Chondrocyte (in vitro differentiated cells): ENCODE results near the gene NOMO2. TPM values are rescaled to one million over a fixed set of nuclear protein-coding genes. Genes with fewer than 3 reads are reported as not detected.
"Not testable (repeated sequence)": the region's sequence is repeated elsewhere in the genome, so short reads cannot be mapped to it uniquely, and the experiment has no call there.

Experiments used
- DNase-seq: peaks from one replicate; pipeline ENCODE4 v3.0.0; 2021; ENCODE audit warnings: mixed read lengths, low spot score
- H3K27ac Mint-ChIP-seq: one replicate; pipeline ENCODE4 v1.8.0; 2021; ENCODE audit warnings: mild to moderate bottlenecking, moderate library complexity, mixed read lengths; ENCODE audit not compliant: unreplicated experiment
- H3K27me3 Mint-ChIP-seq: 2 replicates; pipeline ENCODE4 v1.8.0; 2021; ENCODE audit warnings: low read depth, mixed read lengths
- H3K36me3 Mint-ChIP-seq: 2 replicates; pipeline ENCODE4 v1.8.0; 2021; ENCODE audit warnings: low read depth, mixed read lengths
- H3K4me1 Mint-ChIP-seq: 2 replicates; pipeline ENCODE4 v1.8.0; 2021; ENCODE audit warnings: low read depth, mild to moderate bottlenecking, mixed read lengths
- H3K4me3 Mint-ChIP-seq: one replicate; pipeline ENCODE4 v1.8.0; 2021; ENCODE audit warnings: mild to moderate bottlenecking, moderate library complexity, mixed read lengths; ENCODE audit not compliant: unreplicated experiment
- H3K9me3 Mint-ChIP-seq: 2 replicates; pipeline ENCODE4 v1.8.0; 2021; ENCODE audit warnings: low read depth, mixed read lengths
- total RNA-seq: library from RNA; stranded (reverse); gene quantifications from 3 replicates; pipeline ENCODE4 v1.2.1, GENCODE V29; 2021
- TF ChIP-seq, protein P1 (sequence below): fragments of 200-600 bp; sonication (generic); IDR thresholded peaks from 2 replicates; pipeline ENCODE4 v1.5.0; 2021; ENCODE audit warnings: antibody characterized with exemption, mild to moderate bottlenecking, moderate library complexity

The NOMO2 gene
- total RNA-seq, 1 donor from 2014 or later, result 182 TPM

DNA sequence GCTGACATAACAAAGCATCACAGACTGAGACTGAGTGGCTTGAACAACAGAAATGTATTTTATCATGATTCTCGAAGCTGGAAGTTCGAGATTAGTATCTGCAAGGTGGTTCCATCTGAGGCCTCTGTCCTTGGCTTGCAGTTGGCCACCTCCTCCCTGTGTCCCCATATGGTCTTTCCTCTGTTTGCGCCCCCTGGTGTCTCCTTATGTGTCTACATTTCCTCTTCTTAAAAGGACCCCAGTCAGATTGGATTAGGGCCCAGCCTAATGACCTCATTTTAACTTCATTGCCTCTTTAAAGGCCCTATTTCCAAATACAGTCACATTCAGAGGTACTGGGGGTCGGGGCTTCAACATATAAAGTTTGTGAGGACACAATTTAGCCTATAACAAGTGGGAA lies 30.0 kb upstream of the NOMO2 start:
- H3K4me3 Mint-ChIP-seq, H3K36me3 Mint-ChIP-seq, DNase-seq, H3K4me1 Mint-ChIP-seq, H3K27ac Mint-ChIP-seq, H3K27me3 Mint-ChIP-seq, H3K9me3 Mint-ChIP-seq: not testable (repeated sequence)
- TF ChIP-seq, protein P1, sequence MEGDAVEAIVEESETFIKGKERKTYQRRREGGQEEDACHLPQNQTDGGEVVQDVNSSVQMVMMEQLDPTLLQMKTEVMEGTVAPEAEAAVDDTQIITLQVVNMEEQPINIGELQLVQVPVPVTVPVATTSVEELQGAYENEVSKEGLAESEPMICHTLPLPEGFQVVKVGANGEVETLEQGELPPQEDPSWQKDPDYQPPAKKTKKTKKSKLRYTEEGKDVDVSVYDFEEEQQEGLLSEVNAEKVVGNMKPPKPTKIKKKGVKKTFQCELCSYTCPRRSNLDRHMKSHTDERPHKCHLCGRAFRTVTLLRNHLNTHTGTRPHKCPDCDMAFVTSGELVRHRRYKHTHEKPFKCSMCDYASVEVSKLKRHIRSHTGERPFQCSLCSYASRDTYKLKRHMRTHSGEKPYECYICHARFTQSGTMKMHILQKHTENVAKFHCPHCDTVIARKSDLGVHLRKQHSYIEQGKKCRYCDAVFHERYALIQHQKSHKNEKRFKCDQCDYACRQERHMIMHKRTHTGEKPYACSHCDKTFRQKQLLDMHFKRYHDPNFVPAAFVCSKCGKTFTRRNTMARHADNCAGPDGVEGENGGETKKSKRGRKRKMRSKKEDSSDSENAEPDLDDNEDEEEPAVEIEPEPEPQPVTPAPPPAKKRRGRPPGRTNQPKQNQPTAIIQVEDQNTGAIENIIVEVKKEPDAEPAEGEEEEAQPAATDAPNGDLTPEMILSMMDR, result peak; percentile 49

DNA sequence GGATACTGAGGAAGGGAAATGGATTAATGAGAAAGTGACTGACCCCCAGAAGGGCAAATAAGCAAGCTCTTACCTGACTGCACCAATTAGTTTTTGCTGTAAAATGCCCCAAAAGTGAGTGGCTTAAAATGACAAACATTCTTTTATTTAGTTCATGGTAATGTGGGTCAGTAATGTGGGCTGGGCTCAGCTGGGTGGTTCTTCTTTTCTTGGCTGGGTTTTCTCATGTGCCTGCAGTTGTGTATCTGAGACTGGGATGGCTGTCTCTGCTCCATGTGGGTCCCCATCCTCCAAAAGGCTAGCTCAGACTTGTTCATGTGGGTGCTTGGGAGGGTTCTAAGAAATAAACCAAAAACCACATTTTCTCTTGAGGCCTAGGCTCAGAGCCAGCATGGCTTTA lies 29.5 kb upstream of the NOMO2 start:
- not testable (repeated sequence) for H3K27me3 Mint-ChIP-seq, H3K9me3 Mint-ChIP-seq, H3K36me3 Mint-ChIP-seq, H3K27ac Mint-ChIP-seq, H3K4me3 Mint-ChIP-seq, H3K4me1 Mint-ChIP-seq, DNase-seq

DNA sequence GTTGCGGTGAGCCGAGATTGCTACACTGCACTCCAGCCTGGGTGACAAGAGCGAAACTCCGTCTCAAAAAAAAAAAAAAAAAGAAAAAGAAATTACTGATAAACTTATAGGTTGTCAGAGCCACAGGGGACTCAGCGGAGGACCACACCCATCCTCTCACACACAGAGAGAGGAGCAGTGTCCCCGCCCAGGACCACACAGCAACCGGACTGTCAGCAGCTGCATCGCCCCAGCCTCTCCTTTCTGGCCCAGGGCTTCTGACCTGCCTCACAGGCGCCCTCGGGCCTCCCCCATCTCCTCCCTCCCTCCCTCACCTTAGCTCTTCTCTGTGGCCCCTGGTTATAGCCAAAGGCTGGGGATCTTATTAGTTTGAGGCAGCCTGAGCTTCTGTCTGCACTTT lies 27.9 kb upstream of the NOMO2 start:
- not testable (repeated sequence) for H3K9me3 Mint-ChIP-seq, H3K36me3 Mint-ChIP-seq, H3K27ac Mint-ChIP-seq, H3K4me3 Mint-ChIP-seq, H3K4me1 Mint-ChIP-seq, H3K27me3 Mint-ChIP-seq, DNase-seq

DNA sequence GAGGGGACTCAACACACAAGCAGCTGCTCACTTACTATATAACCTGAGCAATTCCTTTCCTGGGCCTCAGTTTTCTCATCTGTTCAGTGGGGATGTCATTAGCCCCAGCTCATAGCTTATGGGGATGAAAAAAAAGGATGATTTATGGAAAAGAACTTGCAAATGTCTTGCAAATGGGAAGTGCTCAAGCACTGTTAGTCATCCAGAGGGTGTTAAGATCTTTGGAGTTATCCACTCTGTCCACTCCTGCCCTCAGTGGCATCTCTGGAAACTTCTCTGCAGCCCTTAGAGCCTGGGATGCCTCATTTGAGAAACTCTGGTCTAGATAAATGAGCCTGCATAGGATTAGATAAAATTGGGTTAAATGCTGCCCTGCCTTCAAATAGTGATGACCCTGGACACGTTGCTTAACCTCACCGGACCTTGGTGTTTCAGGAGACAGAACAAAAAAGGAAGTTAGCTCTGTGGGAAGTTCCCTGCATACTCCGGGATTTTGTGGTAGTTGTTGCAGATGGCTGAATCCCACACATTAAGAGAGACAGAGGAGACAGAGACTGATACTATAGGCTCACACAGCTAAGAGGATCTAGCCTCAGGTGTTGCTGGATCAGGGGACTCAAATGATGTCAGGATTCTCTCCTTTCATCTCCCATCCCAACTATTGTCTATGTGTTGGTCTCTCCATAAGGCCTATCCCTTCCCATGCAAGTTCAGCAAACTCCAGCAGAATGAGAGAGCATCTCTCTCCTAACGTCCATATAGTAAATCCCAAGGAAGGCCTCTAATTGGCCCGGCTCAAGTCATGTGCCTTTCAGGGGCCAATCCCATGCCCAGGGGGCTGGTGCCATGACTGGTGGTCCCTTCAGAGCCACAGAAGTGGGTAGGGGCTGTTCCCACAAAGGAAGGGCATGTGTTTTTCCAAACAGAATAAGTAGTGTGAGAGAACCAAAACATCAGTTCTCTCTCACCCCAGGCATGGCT lies 25.0 kb upstream of the NOMO2 start:
- H3K36me3 Mint-ChIP-seq, H3K4me1 Mint-ChIP-seq, DNase-seq, H3K4me3 Mint-ChIP-seq, H3K9me3 Mint-ChIP-seq, H3K27ac Mint-ChIP-seq, H3K27me3 Mint-ChIP-seq: not testable (repeated sequence)

DNA sequence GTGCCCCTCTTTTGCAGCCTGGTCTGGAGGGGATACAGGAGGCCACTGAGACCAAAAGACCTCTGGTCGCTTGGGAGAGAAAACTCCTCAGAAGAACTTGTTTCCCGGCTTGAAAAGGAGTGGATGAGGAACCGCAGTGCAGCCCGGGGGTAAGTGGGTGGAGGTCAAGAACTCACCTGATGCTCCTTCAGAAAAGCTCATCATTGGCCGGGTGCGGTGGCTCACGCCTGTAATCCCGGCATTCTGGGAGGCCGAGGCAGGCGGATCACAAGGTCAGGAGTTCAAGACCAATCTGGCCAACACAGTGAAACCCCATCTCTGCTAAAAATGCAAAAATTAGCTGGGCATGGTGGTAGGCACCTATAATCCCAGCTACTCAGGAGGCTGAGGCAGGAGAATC lies 23.9 kb upstream of the NOMO2 start:
- H3K9me3 Mint-ChIP-seq, H3K27me3 Mint-ChIP-seq, H3K4me1 Mint-ChIP-seq: not testable (repeated sequence)

DNA sequence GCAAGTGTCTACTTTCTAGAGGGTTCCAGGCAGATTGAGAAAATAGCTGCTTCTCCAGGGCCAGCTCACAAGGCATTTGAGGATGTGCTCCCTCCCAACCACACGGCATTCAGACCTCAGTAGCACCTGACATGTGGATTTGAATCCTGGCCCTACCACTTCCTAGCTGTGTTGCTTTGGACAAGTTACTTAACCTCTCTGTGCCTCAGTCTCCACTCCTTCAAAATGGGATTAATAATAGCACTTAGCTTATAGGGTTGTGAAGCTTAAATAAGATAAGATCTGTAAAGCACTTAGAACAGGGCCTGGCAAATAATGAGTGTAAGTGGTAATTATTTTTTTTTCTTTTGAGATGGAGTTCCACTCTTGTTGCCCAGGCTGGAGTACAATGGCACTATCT lies 21.0 kb upstream of the NOMO2 start:
- H3K27me3 Mint-ChIP-seq, result peaks cover 2% of the 10 kb centered on the region
- H3K4me3 Mint-ChIP-seq, result no peak overlapping the region
- H3K36me3 Mint-ChIP-seq, result no peaks in the 10 kb centered on the region
- H3K9me3 Mint-ChIP-seq, result no peaks in the 10 kb centered on the region
- H3K27ac Mint-ChIP-seq, result no peak overlapping the region
- DNase-seq, result no peak
- TF ChIP-seq, protein P1, result no peak
- no peaks in the 10 kb centered on the region for H3K4me1 Mint-ChIP-seq

More for the DNA sequence above, 23.9 kb upstream of the NOMO2 start:
- not testable (repeated sequence) for H3K27ac Mint-ChIP-seq, H3K36me3 Mint-ChIP-seq, DNase-seq, H3K4me3 Mint-ChIP-seq

DNA sequence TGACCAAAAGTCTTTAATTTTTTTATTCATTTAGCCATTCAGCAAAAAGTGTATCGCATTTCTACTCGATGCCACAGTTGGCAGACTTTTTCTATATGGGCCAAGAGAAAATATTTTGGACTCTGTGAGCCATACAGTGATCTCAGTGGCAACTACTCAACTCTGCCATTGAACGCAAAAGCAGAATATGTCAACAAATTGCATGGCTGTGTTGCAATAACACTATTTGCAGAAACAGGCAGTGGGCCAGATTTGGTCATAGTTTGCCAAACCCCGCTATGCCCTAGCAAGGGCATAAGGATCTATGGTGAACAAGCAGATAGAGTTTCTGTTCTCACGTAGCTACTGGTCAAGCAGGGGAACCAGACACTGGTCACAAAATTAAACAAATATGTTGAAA lies 18.5 kb upstream of the NOMO2 start:
- not testable (repeated sequence) for H3K4me1 Mint-ChIP-seq, H3K36me3 Mint-ChIP-seq, DNase-seq, H3K27me3 Mint-ChIP-seq, H3K9me3 Mint-ChIP-seq, H3K4me3 Mint-ChIP-seq, H3K27ac Mint-ChIP-seq

DNA sequence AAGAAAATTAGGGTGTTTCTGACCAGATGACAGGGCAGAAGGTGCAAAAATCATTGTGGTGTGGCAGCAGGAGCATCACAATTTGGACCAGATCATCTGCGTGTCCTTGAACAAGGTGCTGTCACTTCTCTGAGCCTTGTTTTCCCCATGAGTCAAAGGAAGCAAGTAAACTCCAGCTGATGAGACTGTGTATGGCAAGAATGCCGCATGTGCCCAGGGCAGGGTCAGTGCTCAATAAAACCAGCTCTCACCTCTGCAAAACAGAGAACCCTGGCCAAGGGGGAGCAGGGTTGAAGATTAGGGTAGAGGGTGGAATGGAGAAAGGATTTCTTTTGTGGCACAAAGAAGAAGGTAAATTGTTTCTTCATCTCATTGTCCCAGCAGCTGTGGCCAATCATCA lies 17.4 kb upstream of the NOMO2 start:
- not testable (repeated sequence) for H3K27ac Mint-ChIP-seq, H3K36me3 Mint-ChIP-seq, H3K9me3 Mint-ChIP-seq, DNase-seq, H3K27me3 Mint-ChIP-seq, H3K4me1 Mint-ChIP-seq, H3K4me3 Mint-ChIP-seq

DNA sequence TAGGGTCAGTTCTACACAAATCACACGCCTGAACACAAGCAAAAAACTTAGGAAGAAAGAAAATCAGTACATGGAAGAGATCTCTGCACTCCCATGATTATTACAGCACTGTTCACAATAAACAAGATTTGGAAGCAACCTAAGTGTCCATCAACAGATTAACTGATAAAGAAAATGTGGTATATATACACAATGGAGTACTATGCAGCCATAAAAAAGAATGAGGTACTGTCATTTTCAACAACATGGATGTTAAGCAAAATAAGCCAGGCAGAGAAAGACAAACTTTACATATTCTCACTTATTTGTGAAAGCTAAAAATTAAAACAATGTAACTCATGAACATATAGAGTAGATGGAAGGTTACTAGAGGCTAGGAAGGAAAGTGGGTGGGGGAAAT lies 16.0 kb upstream of the NOMO2 start:
- not testable (repeated sequence) for H3K4me1 Mint-ChIP-seq, H3K27ac Mint-ChIP-seq, DNase-seq, H3K9me3 Mint-ChIP-seq, H3K27me3 Mint-ChIP-seq, H3K36me3 Mint-ChIP-seq, H3K4me3 Mint-ChIP-seq
